NCI-H2107 treated with DMSO at 0.1 percent for 48 hours (cell line): ENCODE results near the gene RAD54L.
"Not testable (repeated sequence)": the region's sequence is repeated elsewhere in the genome, so short reads cannot be mapped to it uniquely, and the experiment has no call there.

Source experiments
- DNase-seq: peaks from one replicate; lab custom pipeline; 2025; ENCODE audit not compliant: unreplicated experiment; lab: John Stamatoyannopoulos, UW

RAD54L gene

DNA sequence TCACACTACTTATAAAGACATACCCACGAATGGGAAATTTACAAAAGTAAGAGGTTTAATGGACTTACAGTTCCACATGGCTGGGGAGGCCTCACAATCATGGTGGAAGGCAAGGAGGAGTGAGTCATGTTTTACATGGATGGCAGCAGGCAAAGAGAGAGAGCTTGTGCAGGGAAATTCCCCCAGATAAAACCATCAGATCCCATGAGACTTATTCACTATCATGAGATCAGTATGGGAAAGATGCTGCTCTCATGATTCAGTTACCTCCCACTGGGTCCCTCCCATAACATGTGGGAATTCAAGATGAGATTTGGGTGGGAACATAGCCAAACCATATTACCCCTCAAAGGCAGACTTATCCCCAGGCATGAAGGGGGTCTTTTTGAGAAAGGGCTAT lies 8.7 kb upstream of the RAD54L start:
- DNase-seq = not testable (repeated sequence)

DNA sequence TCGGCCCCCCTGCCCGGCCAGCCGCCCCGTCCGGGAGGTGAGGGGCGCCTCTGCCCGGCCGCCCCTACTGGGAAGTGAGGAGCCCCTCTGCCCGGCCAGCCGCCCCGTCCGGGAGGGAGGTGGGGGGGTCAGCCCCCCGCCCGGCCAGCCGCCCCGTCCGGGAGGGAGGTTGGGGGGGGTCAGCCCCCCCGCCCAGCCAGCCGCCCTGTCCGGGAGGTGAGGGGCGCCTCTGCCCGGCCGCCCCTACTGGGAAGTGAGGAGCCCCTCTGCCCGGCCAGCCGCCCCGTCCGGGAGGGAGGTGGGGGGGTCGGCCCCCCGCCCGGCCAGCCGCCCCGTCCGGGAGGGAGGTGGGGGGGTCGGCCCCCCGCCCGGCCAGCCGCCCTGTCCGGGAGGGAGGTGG lies 5.8 kb upstream of the RAD54L start:
- not testable (repeated sequence) for DNase-seq

DNA sequence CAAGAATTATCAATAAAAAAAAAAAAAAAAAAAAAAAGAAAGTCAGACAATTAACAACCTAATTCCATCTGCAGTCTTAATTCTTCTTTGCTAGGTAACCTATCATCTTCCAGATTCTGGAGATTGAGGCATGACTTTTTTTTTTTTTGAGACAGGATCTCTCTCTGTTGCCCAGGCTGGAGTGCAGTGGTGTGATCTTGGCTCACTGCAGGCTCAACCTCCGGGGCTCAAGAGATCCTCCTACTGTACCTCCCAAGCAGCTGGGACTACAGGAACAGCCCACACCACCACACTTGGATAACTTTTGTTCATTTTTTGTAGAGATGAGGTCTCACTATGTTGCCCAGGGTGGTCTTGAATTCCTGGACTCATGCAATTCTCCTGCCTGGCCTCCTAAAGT lies 4.6 kb upstream of the RAD54L start:
- no peak for DNase-seq

DNA sequence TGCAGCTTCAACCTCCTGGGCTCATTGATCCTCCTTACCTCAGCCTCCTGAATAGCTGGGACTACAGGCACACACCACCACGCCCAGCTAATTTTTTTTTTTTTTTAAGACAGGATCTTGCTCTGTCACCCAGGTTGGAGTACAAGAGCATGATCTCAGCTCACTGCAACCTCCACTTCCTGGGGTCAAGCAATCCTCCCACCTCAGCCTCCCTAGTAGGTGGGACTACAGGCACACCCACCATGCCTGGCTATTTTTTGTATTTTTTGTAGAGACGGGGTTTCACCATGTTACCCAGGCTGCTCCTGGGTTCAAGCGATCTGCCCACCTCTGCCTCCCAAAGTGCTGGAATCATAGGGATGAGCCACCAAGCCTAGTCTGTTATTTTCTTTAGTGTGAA lies 3.7 kb upstream of the RAD54L start:
- DNase-seq = not testable (repeated sequence)

DNA sequence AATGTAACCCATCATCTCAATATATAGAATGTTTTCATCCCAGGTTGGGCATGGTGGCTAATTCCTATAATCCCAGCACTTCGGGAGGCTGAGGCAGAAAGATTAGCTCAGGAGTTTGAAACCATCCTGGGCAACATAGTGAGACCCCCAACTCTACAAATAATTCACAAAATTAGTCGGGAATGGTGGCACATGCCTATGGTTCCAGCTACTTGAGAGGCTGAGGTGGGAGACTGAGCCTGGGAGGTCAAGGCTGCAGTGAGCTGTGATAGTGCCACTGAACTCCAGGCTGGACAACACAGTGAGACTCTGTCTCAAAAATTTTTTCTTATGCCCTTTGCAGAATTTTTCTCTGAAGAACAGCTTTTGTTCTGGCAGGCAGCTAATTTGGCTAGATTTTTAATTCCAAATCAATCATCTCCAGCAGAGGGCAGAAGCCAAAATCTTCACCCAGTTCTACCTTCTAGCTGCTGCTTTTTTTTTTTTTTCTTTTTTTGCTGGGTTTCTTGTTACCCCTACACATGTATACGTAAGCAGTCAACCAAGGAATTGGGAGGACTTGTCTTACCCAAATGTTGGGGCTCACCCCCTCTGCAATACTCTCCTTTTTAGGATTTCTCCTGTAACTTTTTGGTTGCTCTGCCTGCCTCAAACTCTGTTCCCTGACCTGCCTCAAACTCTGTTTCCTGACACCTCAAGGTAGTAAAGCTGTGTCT lies 2.7 kb upstream of the RAD54L start:
- DNase-seq = peak; percentile 14

DNA sequence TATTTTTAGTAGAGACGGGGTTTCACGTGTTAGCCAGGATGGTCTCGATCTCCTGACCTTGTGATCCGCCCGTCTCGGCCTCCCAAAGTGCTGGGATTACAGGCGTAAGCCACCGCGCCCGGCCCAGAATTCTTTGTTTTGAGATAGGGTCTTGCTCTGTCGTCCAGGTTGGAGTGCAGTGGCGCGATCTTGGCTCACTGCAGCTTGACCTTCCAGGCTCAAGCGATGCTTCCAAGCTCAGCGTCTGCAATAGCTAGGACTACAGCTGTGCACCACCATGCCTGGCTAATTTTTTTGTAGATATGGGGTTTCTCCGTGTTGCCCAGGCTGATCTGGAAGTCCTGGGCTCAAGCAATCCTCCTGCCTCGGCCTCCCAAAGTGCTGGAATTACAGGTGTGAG lies 1.4 kb upstream of the RAD54L start:
- DNase-seq = not testable (repeated sequence)

DNA sequence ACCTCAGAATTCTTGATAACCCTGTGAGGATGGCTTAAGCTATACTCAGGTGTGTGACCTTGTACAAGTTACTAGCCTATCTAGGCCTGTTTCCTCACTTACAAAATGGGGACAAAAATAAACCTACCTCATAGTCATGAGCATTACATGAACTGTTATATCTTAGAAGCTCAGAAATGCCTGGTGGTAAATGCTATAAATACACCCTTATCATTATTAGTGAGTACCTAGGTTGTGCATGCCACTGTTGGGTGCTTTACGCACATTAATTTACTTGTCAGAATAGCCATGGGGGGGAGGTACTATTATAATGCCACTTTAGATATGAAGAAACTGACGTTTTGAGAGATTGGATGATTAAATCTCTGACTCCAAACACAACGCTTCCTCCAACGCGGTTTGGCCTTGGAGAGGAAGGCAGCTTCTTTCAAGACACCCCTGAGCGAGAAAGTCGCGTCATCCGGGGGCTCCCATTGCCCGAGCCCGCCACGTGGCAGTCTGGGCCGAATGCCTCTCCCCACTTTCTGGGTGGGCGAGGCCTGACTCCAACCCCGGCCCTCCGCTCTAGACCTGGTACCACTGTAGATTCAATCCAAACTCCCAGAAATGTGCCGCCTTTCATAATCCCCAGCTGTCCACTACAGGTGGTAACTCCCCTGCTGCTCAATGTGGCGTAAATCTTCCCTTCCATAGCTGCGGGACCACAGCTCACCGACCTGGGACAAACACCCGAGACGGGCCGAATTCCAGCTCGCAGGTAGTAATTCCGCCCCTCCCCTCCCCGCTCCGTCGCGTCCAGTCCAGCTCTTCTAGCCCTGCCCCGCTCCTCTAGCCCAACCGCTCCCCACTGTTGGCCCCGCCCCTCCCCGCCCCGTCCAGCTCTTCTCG lies 771 bp upstream of the RAD54L start:
- no peak for DNase-seq

DNA sequence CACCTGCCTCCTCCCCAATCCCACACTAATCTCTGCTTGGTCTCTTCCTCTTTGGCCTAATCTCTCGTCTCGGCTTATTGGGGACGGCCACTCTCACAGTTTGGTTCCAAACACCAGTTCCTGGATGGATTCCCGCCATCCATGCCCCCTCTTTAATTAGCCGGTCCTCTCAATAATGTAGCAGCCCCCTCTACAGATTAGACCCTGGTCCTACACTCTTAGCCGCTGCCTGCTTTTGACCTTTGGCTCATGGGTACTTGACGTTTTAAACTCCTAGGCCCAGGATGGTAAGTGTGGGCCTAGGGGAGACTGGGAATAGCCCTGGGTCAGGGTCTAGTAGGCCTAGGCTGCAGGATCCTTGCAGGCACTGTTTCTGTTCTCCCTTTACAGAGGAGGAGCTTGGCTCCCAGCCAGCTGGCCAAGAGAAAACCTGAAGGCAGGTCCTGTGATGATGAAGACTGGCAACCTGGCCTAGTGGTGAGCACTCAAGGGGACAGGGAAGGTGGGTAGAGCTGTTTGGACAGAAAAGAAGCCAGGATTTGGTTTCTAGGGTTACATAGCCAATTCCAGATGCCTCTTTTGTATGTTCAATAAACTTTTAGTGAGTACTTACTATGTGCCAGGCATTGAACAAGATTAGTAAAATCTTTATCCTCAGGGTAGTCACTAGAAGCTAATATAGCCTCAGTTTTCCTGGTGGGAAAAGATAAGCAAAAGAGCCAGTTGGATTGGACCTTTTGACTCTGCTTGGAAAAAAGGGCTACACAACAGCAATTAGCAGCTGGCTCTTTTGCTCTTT lies 758 bp downstream of the RAD54L start:
- DNase-seq = no peak

DNA sequence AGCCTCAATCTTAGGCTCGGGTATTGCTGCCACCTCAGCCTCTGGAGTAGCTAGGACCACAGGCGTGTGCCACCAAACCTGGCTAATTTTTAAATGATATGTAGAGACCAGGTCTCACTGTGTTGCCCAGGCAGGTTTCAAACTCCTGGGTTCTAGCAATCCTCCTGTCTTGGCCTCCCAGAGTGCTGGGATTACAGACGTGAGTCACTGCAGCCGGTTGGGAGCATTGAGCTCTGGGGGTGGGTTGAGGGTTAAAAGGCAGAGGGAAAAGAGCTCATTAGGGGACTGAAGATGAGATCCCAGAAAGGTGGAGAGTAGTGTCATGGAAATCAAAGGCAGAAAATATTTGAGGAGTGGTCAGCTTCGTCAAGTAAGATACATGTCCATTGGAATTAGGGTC lies 7.1 kb downstream of the RAD54L start:
- no peak for DNase-seq

DNA sequence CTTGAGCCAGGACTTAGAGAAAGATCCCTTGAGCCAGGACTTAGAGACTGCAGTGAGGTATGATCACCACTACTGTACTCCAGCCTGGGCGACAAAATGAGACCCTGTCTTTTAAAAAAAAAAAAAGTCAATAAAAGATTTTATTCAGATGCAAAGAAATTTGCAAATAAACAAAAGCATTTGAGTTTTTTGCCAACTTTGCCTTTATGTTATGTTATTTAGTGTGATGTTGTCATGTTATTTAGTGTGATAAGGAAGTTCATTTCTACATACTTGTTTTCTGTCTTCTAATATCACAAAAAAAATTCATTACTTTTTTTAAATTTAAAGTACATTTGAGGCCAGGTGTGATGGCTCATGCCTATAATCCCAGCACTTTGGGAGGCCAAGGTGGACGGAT lies 9.0 kb downstream of the RAD54L start:
- DNase-seq = no peak

DNA sequence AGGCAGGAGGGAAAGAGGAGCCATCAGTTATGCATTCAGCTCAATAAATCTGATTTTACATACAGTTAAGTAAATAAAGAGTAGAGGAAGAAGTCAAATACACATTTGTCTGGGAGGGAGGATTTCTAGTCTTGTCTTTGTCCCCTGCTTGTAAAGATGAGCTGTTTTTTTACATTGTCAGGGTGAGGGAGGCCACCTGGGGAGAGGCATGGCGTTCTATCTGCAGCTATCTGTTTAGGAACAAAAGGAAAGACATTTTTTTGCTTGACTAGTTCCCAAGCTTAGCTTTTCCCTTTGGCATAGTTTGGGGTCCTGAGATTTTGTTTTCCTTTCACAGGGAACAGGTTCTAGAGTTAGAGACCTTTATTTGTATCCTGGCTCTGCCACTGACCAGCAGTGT lies 14.9 kb downstream of the RAD54L start:
- no peak for DNase-seq

DNA sequence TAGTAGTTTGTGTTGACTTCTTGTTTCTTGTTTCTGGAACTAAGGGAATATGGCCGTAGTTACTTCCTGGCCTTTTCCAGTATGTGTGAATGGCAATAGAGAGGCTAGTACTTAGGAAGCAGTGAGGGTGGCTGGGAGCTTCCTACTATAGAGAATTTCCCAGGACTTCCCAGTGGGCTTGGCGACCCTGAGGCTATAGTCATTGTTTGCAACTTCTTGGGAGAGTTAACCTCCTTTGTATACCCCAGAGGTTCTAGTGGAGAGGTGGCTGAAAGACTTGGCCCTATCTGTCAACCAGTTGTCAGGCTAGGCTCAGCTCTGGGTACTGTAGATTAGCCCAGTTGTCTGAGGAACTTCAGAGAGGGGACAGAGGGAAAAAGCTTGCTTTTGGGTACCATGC lies 15.6 kb downstream of the RAD54L start:
- no peak for DNase-seq

DNA sequence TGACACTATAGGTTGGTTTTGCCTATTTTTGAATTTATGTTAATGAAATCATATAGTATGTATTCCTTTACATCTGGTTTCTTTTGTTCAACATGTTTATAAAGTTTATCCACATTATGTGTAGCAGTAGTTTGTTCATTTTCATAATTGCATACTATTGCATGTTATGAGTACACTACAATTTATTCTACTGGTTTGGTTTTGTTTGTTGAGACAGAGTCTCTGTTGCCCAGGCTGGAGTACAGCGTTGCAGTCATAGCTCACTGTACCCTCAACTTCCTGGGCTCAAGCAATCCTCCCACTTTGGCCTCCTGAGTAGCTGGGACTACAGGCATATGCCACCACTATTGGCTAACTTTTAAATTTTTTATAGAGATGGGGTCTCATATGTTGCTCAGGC lies 21.0 kb downstream of the RAD54L start:
- DNase-seq = no peak

DNA sequence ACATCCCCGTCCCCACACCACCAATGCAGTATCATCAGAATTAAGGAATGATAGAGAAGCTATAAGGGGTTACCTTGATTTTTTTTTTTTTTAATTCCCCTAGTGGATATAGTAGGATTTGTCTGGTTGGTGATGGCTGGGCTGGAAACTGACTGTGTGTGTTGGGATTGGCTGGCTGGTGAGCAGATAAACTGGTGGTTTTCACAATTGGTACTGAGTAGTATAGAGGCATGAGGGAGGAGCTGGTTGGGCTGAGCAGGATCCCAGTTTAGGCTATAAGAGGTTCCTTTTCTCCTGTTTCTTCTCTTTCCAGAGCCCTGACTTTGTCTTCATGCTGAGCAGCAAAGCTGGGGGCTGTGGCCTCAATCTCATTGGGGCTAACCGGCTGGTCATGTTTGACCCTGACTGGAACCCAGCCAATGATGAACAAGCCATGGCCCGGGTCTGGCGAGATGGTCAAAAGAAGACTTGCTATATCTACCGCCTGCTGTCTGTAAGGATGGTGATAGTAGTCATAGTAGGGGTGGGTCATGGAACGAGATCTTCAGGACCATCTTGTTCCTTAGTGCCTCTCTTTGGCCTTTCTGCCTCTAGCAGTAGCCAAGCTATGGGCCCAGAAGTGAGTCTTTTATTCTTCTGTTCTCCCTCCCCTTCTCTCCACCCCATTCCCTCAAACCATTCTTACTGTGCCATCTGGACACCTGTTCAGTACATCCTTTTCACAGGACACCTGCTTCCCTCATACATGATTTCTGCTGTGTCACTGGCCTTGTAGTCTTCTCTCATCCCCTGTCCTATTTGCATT lies 26.9 kb downstream of the RAD54L start:
- DNase-seq = no peak

DNA sequence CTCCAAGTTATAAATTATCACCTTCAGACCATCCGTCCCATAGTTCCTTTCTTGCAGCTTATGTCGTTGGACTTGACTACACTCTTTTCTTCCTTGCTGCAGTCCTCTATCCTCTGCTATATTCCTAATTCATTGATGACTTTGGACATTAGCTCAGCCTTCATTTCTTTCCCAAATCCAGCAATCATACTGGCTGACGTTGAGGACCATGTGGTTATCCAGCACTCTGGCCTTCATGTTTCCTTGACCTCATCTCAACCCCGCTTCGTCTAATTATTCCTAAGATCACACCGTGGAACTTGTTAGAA lies 27.4 kb downstream of the RAD54L start:
- no peak for DNase-seq

DNA sequence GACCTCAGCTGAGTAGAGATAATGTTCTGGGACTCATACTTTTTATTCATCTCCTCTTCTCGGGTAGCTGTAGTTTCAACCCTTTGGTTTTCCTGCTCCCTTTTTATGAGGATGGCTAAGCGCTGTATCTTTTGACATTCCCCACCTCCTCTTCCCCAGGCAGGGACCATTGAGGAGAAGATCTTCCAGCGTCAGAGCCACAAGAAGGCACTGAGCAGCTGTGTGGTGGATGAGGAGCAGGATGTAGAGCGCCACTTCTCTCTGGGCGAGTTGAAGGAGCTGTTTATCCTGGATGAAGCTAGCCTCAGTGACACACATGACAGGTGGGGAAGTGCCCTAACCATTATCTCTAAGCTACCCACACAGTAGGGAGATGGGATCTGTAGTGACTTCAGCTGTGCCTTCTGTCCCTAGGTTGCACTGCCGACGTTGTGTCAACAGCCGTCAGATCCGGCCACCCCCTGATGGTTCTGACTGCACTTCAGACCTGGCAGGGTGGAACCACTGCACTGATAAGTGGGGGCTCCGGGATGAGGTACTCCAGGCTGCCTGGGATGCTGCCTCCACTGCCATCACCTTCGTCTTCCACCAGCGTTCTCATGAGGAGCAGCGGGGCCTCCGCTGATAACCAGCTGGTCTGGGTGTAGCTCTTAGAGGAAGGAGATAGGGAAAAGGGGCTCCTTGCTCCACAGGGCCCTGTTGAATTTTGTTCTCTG lies 30.3 kb downstream of the RAD54L start:
- DNase-seq = no peak

DNA sequence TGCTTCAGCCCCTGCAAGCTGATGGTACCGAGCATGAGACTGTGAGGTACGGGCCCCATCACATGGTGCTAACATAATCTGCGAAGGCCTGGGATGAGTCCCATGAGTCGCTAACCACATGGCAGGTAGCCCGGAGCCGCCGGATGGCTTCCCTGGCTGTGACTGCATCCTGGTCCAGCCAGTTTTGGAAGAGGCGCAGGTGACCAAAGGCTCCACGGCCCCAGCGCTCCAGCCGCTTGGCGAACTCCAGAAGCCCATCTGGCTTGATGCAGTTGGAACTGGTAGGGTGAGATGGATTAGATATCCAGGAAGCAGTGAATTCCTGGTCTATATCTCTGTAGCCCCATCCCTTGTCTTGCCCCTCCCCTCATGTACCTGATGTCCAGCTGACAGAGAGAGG lies 31.2 kb downstream of the RAD54L start:
- DNase-seq = no peak

DNA sequence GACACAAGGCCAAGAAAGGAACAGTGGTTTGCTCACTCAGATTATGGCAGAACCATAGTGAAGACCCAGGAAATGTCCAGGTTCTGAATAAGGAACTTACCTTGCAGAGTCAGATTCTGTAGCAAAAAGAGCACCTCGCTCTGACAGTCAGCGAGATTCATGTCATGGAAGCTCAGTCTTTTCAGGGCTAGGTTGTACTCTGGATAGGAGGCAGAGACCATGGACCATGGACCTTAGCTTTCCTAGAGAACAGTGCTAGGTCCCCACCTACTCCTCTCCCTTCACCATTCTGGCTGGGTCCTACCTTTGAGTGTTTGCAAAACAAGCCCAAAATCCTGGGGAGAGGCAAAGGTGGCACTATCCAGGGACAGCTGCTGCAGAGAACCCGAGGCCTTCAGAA lies 32.5 kb downstream of the RAD54L start:
- DNase-seq = no peak

DNA sequence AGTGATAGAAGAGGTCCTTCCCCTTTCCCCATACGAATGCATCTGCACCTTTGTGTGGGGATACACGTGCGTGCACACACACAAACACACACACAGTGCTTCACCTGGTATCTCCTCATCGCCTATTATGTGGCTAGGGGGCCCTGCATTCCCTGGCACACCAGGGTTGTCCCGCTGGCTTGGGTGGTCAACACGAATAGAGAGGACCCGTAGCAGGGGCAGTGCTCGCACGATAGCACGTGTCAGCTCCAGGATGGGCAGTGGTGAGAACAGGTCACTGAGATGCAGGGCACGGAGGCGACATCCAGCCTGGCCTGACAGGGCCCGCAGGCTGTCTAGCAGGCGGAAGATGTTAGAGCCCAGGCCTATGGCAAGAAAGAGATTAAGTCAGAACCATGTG lies 33.5 kb downstream of the RAD54L start:
- no peak for DNase-seq

DNA sequence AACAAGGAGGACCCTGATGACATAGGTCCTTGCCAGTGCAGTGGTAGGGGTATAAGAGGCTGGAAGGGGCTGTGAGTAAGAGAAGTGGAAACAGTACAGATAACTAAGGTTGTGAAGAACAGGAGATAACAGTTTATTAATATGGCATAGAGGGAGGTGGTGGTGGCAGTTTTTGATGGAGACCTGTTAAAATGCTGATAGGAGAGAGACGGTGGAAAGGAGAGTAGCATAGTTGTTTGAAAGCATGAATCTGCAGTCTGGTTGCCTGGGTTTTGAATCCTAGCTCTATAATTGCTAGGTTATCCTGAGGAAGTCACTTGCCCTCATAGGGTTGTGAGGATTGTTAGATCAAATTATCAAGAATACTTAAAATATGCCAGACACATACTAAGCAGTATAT lies 36.5 kb downstream of the RAD54L start:
- DNase-seq = no peak
